Measurements from ENCODE around the gene IGFBP2.

Gene IGFBP2, protein sequence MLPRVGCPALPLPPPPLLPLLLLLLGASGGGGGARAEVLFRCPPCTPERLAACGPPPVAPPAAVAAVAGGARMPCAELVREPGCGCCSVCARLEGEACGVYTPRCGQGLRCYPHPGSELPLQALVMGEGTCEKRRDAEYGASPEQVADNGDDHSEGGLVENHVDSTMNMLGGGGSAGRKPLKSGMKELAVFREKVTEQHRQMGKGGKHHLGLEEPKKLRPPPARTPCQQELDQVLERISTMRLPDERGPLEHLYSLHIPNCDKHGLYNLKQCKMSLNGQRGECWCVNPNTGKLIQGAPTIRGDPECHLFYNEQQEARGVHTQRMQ

DNA sequence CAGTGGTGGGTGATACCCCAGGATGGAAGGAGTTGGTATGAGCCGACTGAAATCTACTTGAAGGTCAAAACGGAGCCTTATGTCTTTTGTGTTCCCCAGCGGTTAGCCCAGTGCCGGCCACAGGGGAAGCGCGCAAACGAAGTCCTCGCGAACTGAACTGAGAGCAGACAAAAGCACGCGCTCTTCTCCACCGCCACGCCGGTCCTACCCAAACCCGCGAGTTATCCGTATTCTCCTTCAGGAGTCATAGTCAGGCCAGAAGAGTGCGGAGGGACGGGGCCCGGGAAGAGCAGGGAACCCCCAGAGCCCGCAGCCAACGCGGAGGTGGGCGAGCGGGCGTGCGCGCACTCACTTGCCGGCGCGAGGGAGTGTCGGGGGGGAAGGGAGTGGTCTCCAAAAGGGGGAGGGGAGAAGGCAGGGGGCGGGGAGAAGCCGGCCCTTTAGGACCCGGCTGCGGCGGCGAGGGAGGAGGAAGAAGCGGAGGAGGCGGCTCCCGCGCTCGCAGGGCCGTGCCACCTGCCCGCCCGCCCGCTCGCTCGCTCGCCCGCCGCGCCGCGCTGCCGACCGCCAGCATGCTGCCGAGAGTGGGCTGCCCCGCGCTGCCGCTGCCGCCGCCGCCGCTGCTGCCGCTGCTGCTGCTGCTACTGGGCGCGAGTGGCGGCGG, at the start of gene IGFBP2:
TSS of gene IGFBP2 (plus strand) at position 469 of the 664 bp plus-strand sequence. CDS start at position 573, 104 bp downstream.
- Histone ChIP-seq H3K27ac (ENCODE audit: low read depth, low read length) (no peak within 1 kb of the TSS), H3F3A (ENCODE audit: insufficient read depth) (no peaks in the 10 kb centered on the region), H3K4me3 (ENCODE audit: insufficient read depth, low read length, poor library complexity, severe bottlenecking) (no peak within 1 kb of the TSS), H3K4me2 (ENCODE audit: low read depth, low read length, poor library complexity, severe bottlenecking) (no peak within 1 kb of the TSS), H2AFZ (ENCODE audit: low read depth, low read length, severe bottlenecking) (no peak within 1 kb of the TSS), H3K9me2 (replicated peaks; ENCODE audit: insufficient read depth, low read length) (no peaks in the 10 kb centered on the region), H3K9me3 (ENCODE audit: insufficient read depth, low read length) (no peaks in the 10 kb centered on the region), H3K36me3 (ENCODE audit: low read length) (no peaks in the 10 kb centered on the region), H3K27me3 (ENCODE audit: low read length) (no peaks in the 10 kb centered on the region), H3K9ac (ENCODE audit: low read length) (no peak within 1 kb of the TSS), H4K20me1 (ENCODE audit: low read depth, low read length) (no peaks in the 10 kb centered on the region), H3K79me2 (ENCODE audit: insufficient read depth, low read length) (no peaks in the 10 kb centered on the region)
- TF ChIP-seq, protein P1, sequence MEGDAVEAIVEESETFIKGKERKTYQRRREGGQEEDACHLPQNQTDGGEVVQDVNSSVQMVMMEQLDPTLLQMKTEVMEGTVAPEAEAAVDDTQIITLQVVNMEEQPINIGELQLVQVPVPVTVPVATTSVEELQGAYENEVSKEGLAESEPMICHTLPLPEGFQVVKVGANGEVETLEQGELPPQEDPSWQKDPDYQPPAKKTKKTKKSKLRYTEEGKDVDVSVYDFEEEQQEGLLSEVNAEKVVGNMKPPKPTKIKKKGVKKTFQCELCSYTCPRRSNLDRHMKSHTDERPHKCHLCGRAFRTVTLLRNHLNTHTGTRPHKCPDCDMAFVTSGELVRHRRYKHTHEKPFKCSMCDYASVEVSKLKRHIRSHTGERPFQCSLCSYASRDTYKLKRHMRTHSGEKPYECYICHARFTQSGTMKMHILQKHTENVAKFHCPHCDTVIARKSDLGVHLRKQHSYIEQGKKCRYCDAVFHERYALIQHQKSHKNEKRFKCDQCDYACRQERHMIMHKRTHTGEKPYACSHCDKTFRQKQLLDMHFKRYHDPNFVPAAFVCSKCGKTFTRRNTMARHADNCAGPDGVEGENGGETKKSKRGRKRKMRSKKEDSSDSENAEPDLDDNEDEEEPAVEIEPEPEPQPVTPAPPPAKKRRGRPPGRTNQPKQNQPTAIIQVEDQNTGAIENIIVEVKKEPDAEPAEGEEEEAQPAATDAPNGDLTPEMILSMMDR (IDR thresholded peaks at IDR 0.05; ENCODE audit: insufficient read depth, low read length, poor library complexity, severe bottlenecking) = no peak
- no peak for TF ChIP-seq EZH2phosphoT487 (conservative IDR thresholded peaks at IDR 0.05; ENCODE audit: low read length)

DNA sequence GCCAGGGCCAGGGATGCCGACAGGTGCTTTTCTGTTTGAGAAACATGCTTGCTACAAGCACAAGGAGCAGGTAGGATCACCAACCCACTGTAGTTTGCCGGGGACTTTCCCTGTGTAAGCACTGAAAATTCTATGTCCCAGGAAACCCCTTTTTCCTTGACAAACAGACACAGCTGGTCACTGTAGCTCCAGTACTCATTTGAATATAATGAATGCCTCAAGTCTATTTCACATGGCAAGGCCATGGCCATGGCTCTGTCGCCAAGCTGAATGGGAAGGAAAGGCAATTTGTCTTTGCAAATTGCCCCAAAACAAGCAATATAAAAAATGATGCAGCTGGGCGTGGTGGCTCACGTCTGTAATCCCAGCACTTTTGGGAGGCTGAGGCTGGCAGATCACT, 49.6 kb upstream of the IGFBP2 start:
- H3K4me3 ChIP-seq (ENCODE audit: insufficient read depth, low read length, poor library complexity, severe bottlenecking) = no peak overlapping the region
- H3K79me2 ChIP-seq (ENCODE audit: insufficient read depth, low read length) = no peaks in the 10 kb centered on the region
- no peak overlapping the region for H2AFZ ChIP-seq (ENCODE audit: low read depth, low read length, severe bottlenecking)
- H3F3A ChIP-seq (ENCODE audit: insufficient read depth) = no peaks in the 10 kb centered on the region
- H3K27ac ChIP-seq (ENCODE audit: low read depth, low read length) = no peak overlapping the region
- H3K4me2 ChIP-seq (ENCODE audit: low read depth, low read length, poor library complexity, severe bottlenecking) = no peak overlapping the region
- no peaks in the 10 kb centered on the region for H3K9me3 ChIP-seq (ENCODE audit: insufficient read depth, low read length)
- TF ChIP-seq EZH2phosphoT487 (conservative IDR thresholded peaks at IDR 0.05; ENCODE audit: low read length) = no peak
- TF ChIP-seq, protein P1 (IDR thresholded peaks at IDR 0.05; ENCODE audit: insufficient read depth, low read length, poor library complexity, severe bottlenecking) = no peak
- H3K36me3 ChIP-seq (ENCODE audit: low read length) = no peaks in the 10 kb centered on the region
- no peak overlapping the region for H3K9ac ChIP-seq (ENCODE audit: low read length)
- no peaks in the 10 kb centered on the region for H3K27me3 ChIP-seq (ENCODE audit: low read length)
- no peaks in the 10 kb centered on the region for H4K20me1 ChIP-seq (ENCODE audit: low read depth, low read length)
- no peaks in the 10 kb centered on the region for H3K9me2 ChIP-seq (replicated peaks; ENCODE audit: insufficient read depth, low read length)

DNA sequence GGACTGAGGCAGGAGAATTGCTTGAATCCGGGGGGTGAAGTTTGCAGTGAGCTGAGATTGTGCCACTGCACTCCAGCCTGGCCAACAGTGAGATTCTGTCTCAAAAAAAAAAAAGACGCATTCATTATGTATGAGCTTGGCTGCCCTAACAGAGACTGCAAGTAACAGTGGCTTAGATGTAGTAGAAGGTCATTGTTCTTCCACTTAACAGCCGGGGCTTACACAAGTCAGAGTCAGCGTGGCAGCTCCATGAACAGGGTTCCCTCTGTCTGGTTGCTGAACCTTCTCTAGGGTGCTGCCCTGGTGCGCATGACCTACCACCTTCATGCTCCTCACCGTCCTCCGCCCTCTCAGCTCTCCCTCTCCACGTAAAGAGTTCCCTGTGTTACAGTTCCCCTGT, 49.1 kb upstream of the IGFBP2 start:
- H3K4me2 ChIP-seq (ENCODE audit: low read depth, low read length, poor library complexity, severe bottlenecking) = no peak overlapping the region
- TF ChIP-seq EZH2phosphoT487 (conservative IDR thresholded peaks at IDR 0.05; ENCODE audit: low read length) = no peak
- TF ChIP-seq, protein P1 (IDR thresholded peaks at IDR 0.05; ENCODE audit: insufficient read depth, low read length, poor library complexity, severe bottlenecking) = no peak
- H3K9ac ChIP-seq (ENCODE audit: low read length) = no peak overlapping the region
- no peaks in the 10 kb centered on the region for H3K27me3 ChIP-seq (ENCODE audit: low read length)
- no peaks in the 10 kb centered on the region for H3K9me3 ChIP-seq (ENCODE audit: insufficient read depth, low read length)
- H3F3A ChIP-seq (ENCODE audit: insufficient read depth) = no peaks in the 10 kb centered on the region
- no peaks in the 10 kb centered on the region for H3K9me2 ChIP-seq (replicated peaks; ENCODE audit: insufficient read depth, low read length)
- no peak overlapping the region for H3K27ac ChIP-seq (ENCODE audit: low read depth, low read length)
- H3K36me3 ChIP-seq (ENCODE audit: low read length) = no peaks in the 10 kb centered on the region
- H3K4me3 ChIP-seq (ENCODE audit: insufficient read depth, low read length, poor library complexity, severe bottlenecking) = no peak overlapping the region
- H4K20me1 ChIP-seq (ENCODE audit: low read depth, low read length) = no peaks in the 10 kb centered on the region
- H2AFZ ChIP-seq (ENCODE audit: low read depth, low read length, severe bottlenecking) = no peak overlapping the region
- H3K79me2 ChIP-seq (ENCODE audit: insufficient read depth, low read length) = no peaks in the 10 kb centered on the region
